ENCODE results near the gene ARHGEF35.
"Not testable (repeated sequence)": the region's sequence is repeated elsewhere in the genome, so short reads cannot be mapped to it uniquely, and the experiment has no call there.

The ARHGEF35 gene

GRCh38 chr7:144195212-144195872 is at the start of gene ARHGEF35:
Gene ARHGEF35, minus strand, starts transcription at chr7:144195833. Its CDS starts 7,450 bp downstream, at chr7:144188383.
- DNase-seq: not testable (repeated sequence)

GRCh38 chr7:144245372-144245771 is 49.7 kb upstream of the ARHGEF35 start:
- DNase-seq: not testable (repeated sequence)

- DNase-seq: not testable (repeated sequence)
Observed at GRCh38 chr7:144239365-144239764, 43.7 kb upstream of the ARHGEF35 start, which contains the start of gene OR2A42. Gene OR2A42, minus strand, starts transcription at chr7:144239605. Its CDS starts 6,762 bp downstream, at chr7:144232843.

- DNase-seq: not testable (repeated sequence)
Observed at GRCh38 chr7:144238530-144239082, 43.0 kb upstream of the ARHGEF35 start.

- DNase-seq: not testable (repeated sequence)
Observed at GRCh38 chr7:144233039-144233438, 37.4 kb upstream of the ARHGEF35 start.

- not testable (repeated sequence) for DNase-seq
Observed at GRCh38 chr7:144231027-144231426, 35.4 kb upstream of the ARHGEF35 start.

GRCh38 chr7:144228810-144229209 is 33.2 kb upstream of the ARHGEF35 start:
- DNase-seq: not testable (repeated sequence)

GRCh38 chr7:144226866-144227265 is 31.2 kb upstream of the ARHGEF35 start:
- DNase-seq: not testable (repeated sequence)

- not testable (repeated sequence) for DNase-seq
Observed at GRCh38 chr7:144223675-144224074, 28.0 kb upstream of the ARHGEF35 start.

GRCh38 chr7:144220531-144220930 is 24.9 kb upstream of the ARHGEF35 start:
- not testable (repeated sequence) for DNase-seq

- not testable (repeated sequence) for DNase-seq
Observed at GRCh38 chr7:144219149-144219548, 23.5 kb upstream of the ARHGEF35 start.

GRCh38 chr7:144218581-144218980 is 22.9 kb upstream of the ARHGEF35 start:
- not testable (repeated sequence) for DNase-seq

- not testable (repeated sequence) for DNase-seq
Observed at GRCh38 chr7:144217200-144217599, 21.6 kb upstream of the ARHGEF35 start.

GRCh38 chr7:144205306-144205705 is 9.7 kb upstream of the ARHGEF35 start:
- not testable (repeated sequence) for DNase-seq

GRCh38 chr7:144203086-144203485 is 7.5 kb upstream of the ARHGEF35 start:
- not testable (repeated sequence) for DNase-seq

GRCh38 chr7:144201978-144202377 is 6.3 kb upstream of the ARHGEF35 start:
- DNase-seq: not testable (repeated sequence)

- DNase-seq: not testable (repeated sequence)
Observed at GRCh38 chr7:144198934-144199333, 3.3 kb upstream of the ARHGEF35 start.

GRCh38 chr7:144194453-144194852 is 1.2 kb downstream of the ARHGEF35 start:
- not testable (repeated sequence) for DNase-seq

GRCh38 chr7:144193782-144194181 is 1.9 kb downstream of the ARHGEF35 start:
- not testable (repeated sequence) for DNase-seq

GRCh38 chr7:144188578-144189171 is 7.0 kb downstream of the ARHGEF35 start:
- not testable (repeated sequence) for DNase-seq

GRCh38 chr7:144187848-144188247 is 7.8 kb downstream of the ARHGEF35 start:
- DNase-seq: not testable (repeated sequence)

- not testable (repeated sequence) for DNase-seq
Observed at GRCh38 chr7:144183166-144183565, 12.5 kb downstream of the ARHGEF35 start, which contains the start of gene CTAGE4. Gene CTAGE4, plus strand, starts transcription at chr7:144183466. Its CDS starts 38 bp downstream, at chr7:144183504.

- DNase-seq: not testable (repeated sequence)
Observed at GRCh38 chr7:144179165-144179479, 16.5 kb downstream of the ARHGEF35 start.
